Neural crest cell (in vitro differentiated cells): ENCODE data around the gene SLC51B. TPM values are rescaled to one million over a fixed set of nuclear protein-coding genes. Genes with fewer than 3 reads are reported as not detected.

ENCODE experiments used
- DNase-seq: peaks from one replicate; pipeline ENCODE4 v3.0.0; 2021; ENCODE audit warnings: low read depth, mixed read lengths, low spot score
- H3K27ac Mint-ChIP-seq: one replicate; pipeline ENCODE4 v1.8.0; 2021; ENCODE audit warnings: mild to moderate bottlenecking, mixed read lengths; ENCODE audit not compliant: unreplicated experiment
- H3K27me3 Mint-ChIP-seq: 2 replicates; pipeline ENCODE4 v1.8.0; 2021; ENCODE audit warnings: low read depth, mild to moderate bottlenecking, mixed read lengths
- H3K36me3 Mint-ChIP-seq: 2 replicates; pipeline ENCODE4 v1.8.0; 2021; ENCODE audit warnings: low read depth, mild to moderate bottlenecking, mixed read lengths
- H3K4me1 Mint-ChIP-seq: 2 replicates; pipeline ENCODE4 v1.8.0; 2021; ENCODE audit warnings: mixed read lengths
- H3K4me3 Mint-ChIP-seq: one replicate; pipeline ENCODE4 v1.8.0; 2021; ENCODE audit warnings: mild to moderate bottlenecking, mixed read lengths
- H3K9me3 Mint-ChIP-seq: 2 replicates; pipeline ENCODE4 v1.8.0; 2021; ENCODE audit warnings: mixed read lengths
- CTCF ChIP-seq: fragments of 200-600 bp; sonication (generic); conservative IDR thresholded peaks from 2 replicates; pipeline ENCODE4 v1.5.0; 2021; ENCODE audit warnings: antibody characterized with exemption, mild to moderate bottlenecking
- total RNA-seq: library from RNA; stranded (reverse); gene quantifications from 2 replicates; pipeline ENCODE4 v1.2.1, GENCODE V29; 2021

The SLC51B gene
- total RNA-seq, 1 donor from 2014 or later, result not detected

DNA sequence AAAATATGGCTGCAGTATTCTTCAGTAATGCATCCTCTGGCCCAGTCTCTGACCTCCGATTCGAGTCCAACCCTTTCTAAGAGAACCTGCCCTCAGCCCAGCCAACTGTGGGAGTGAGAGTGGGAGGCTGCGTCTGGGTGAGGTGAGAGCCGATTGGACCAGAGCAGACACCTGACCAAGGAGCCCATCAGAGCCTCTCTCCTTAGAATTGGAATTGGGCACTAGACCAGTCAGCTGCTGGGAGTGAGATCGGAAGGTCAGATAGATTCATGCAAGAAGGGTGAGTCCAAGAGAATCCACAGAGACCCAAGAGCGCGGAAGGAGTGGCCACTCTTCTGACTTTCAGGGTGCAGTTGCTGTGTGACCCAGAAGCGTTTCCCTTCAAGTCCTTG lies 12.4 kb downstream of the SLC51B start:
- Mint-ChIP-seq H3K4me3 (no peak overlapping the region), H3K27ac (no peak overlapping the region), H3K36me3 (no peaks in the 10 kb centered on the region), H3K4me1 (peaks cover 28% of the 10 kb centered on the region), H3K9me3 (no peaks in the 10 kb centered on the region), H3K27me3 (no peaks in the 10 kb centered on the region)
- TF ChIP-seq CTCF, result no peak
- no peak for DNase-seq

DNA sequence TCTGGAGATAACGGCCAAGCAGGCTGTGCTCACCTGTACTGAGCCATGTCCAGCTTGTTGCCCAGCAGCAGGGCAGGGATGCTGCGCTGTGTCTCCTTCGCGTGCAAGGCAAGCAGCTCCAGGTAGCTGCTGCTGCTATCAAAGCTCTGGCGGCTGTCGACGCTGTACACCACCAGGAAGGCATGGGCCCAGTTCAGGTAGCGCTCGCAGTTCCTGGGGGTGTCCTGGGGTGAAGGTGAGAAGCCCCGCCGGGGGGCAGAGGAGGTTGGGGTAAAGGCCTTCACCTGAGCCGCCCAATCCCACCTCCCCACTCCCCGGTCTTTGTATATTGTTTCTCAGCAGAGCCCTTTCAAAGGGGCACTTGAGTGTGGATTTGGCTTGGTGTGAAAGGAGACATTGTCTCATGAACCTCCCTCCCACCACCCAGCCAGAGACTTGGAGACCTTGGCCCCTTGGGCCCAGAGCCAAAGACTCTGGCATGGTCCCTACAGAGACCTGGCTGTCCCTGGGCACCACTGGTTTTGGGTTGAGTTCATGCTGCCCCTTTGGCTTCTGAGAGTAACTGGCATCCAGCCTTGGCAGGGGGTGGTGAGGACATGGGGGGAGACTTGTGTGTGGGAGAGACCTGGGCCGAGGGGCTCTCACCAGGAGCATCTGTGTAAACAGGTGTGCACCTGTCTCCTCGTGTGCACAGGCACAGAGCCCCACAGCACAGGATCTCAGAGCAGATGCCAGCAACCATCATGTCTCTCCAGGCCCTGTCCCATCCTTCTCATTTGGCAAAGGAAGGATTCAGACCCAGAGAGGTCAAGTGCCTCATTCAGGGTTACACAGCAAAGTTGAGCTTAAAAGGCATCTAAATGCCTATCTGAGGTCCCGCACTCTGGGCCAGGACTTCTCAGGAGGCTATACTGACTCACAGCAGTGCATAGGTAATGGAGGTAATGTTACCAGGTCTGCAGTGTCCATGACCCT lies 13.5 kb downstream of the SLC51B start:
- peaks cover 28% of the 10 kb centered on the region for H3K4me1 Mint-ChIP-seq
- no peak overlapping the region for H3K4me3 Mint-ChIP-seq
- DNase-seq, result no peak
- no peaks in the 10 kb centered on the region for H3K27me3 Mint-ChIP-seq
- no peaks in the 10 kb centered on the region for H3K9me3 Mint-ChIP-seq
- no peak overlapping the region for H3K27ac Mint-ChIP-seq
- no peak for TF ChIP-seq CTCF
- no peaks in the 10 kb centered on the region for H3K36me3 Mint-ChIP-seq

GRCh38 chr15:65059369-65059750 lies 14.2 kb downstream of the SLC51B start:
- H3K4me3 Mint-ChIP-seq, result no peak overlapping the region
- no peaks in the 10 kb centered on the region for H3K27me3 Mint-ChIP-seq
- H3K9me3 Mint-ChIP-seq, result no peaks in the 10 kb centered on the region
- no peak overlapping the region for H3K27ac Mint-ChIP-seq
- no peaks in the 10 kb centered on the region for H3K36me3 Mint-ChIP-seq
- no peak for TF ChIP-seq CTCF
- H3K4me1 Mint-ChIP-seq, result peaks cover 25% of the 10 kb centered on the region
- DNase-seq, result no peak

GRCh38 chr15:65059931-65060596 lies 14.9 kb downstream of the SLC51B start:
- DNase-seq, result no peak
- Mint-ChIP-seq H3K9me3 (no peaks in the 10 kb centered on the region), H3K4me1 (peaks cover 24% of the 10 kb centered on the region), H3K27me3 (no peaks in the 10 kb centered on the region), H3K27ac (no peak overlapping the region), H3K4me3 (no peak overlapping the region), H3K36me3 (no peaks in the 10 kb centered on the region)
- no peak for TF ChIP-seq CTCF

DNA sequence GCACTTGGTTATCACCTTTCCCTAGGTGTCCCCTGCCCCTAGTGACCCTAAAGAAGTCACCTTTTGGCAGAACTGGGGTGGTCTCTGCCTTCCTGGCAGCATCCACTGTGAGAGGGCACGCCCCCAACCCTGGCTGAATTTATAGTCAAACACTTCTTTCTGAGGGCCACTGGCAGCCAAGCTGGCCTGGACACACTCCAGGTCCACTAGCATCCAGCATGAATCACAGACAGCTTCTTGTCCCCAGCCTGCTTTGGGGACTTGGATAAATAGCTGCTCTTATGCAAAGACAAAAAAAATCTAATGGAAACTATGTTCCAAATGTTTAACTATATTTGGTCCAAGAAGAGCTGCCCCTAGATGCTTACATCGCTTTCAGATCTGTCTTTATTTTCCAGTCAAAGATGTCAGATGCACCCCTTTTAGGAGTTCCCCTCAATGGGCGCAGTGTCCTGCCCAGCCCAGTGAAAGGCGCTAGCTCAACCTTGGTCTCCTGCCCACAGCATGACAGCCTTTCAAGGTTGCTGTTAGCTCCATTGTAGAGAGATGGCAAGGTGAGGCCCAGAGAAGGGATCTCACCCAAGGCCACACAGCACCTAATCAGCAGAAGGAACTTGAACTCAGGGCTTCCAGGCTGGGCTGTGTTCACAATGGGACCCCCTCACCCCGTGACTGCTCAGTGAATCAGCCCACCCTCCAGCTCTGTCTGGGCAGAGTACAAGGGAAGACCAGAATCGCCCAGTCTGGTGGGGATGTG lies 15.6 kb downstream of the SLC51B start:
- no peaks in the 10 kb centered on the region for H3K9me3 Mint-ChIP-seq
- no peak for DNase-seq
- TF ChIP-seq CTCF, result no peak

More for the DNA sequence above, 15.6 kb downstream of the SLC51B start:
- H3K27ac Mint-ChIP-seq, result no peak overlapping the region
- no peaks in the 10 kb centered on the region for H3K36me3 Mint-ChIP-seq
- H3K27me3 Mint-ChIP-seq, result peaks cover 6% of the 10 kb centered on the region
- H3K4me3 Mint-ChIP-seq, result no peak overlapping the region
- H3K4me1 Mint-ChIP-seq, result peaks cover 26% of the 10 kb centered on the region
